Thyroid gland (tissue), 4 donors: ENCODE data around the gene CIZ1.
A peak's percentile ranks its signal among the peaks of the same experiment; 100 is the strongest.
"Not testable (repeated sequence)": the region's sequence is repeated elsewhere in the genome, so short reads cannot be mapped to it uniquely, and the experiment has no call there.

Source experiments
- POLR2A ChIP-seq, 2 donors: fragments of 450-650 bp; IDR thresholded peaks; one replicate each; pipeline ENCODE4 v1.6.1; 2017; ENCODE audit warnings: antibody characterized with exemption in 2 of 2, mild to moderate bottlenecking in 2 of 2, moderate library complexity in 1 of 2
- TF ChIP-seq, protein P1 (sequence below), 6 experiments: fragments of 200-600 bp in 3 of 6; fragments of 450-650 bp in 3 of 6; sonication (generic) in 3 of 6; IDR thresholded peaks; one replicate each; pipeline ENCODE4 v1.5.1; 2016 to 2019; ENCODE audit warnings: antibody characterized with exemption in 6 of 6, mild to moderate bottlenecking in 2 of 6, inconsistent platforms in 1 of 6, moderate library complexity in 1 of 6

DNA sequence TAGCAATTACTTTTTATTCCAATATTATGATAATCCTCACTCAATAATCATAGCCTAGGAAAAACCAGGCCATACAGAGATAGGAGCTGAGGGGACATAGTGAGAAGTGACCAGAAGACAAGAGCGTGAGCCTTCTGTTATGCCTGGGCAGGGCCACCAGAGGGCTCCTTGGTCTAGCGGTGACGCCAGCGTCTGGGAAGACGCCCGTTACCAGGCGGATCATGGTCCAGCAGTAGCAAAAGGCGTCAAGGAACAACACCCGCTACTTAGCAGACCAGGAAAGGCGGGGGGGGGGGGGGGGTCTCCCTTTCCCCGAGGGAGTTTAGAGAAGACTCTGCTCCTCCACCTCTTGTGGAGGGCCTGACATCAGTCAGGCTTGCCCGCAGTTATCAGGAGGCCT lies 9.9 kb downstream of the CIZ1 start:
- TF ChIP-seq POLR2A (IDR thresholded peaks at IDR 0.05), result not testable (repeated sequence)
- TF ChIP-seq, protein P1, sequence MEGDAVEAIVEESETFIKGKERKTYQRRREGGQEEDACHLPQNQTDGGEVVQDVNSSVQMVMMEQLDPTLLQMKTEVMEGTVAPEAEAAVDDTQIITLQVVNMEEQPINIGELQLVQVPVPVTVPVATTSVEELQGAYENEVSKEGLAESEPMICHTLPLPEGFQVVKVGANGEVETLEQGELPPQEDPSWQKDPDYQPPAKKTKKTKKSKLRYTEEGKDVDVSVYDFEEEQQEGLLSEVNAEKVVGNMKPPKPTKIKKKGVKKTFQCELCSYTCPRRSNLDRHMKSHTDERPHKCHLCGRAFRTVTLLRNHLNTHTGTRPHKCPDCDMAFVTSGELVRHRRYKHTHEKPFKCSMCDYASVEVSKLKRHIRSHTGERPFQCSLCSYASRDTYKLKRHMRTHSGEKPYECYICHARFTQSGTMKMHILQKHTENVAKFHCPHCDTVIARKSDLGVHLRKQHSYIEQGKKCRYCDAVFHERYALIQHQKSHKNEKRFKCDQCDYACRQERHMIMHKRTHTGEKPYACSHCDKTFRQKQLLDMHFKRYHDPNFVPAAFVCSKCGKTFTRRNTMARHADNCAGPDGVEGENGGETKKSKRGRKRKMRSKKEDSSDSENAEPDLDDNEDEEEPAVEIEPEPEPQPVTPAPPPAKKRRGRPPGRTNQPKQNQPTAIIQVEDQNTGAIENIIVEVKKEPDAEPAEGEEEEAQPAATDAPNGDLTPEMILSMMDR (IDR thresholded peaks at IDR 0.05), result peak in 4 of 6 experiments; percentile 28 to 49 (median 42)
